HG03060 (cell line): ENCODE measurements around the gene TMEM269.

ENCODE experiments used
- ATAC-seq: cut with Tn5 transposase; IDR thresholded peaks from one replicate; pipeline ENCODE4 v1.9.1; 2021; ENCODE audit warnings: low read depth, moderate number of reproducible peaks; ENCODE audit not compliant: unreplicated experiment

Gene TMEM269

GRCh38 chr1:42784946-42785693 lies at the start of gene TMEM269:
Gene TMEM269, plus strand, starts transcription at chr1:42784991. Its CDS starts 4,903 bp downstream, at chr1:42789894.
- ATAC-seq, result no peak

- no peak for ATAC-seq
Observed at GRCh38 chr1:42735056-42735455, 49.7 kb upstream of the TMEM269 start.

GRCh38 chr1:42735477-42736105 lies 49.2 kb upstream of the TMEM269 start:
- no peak for ATAC-seq

DNA sequence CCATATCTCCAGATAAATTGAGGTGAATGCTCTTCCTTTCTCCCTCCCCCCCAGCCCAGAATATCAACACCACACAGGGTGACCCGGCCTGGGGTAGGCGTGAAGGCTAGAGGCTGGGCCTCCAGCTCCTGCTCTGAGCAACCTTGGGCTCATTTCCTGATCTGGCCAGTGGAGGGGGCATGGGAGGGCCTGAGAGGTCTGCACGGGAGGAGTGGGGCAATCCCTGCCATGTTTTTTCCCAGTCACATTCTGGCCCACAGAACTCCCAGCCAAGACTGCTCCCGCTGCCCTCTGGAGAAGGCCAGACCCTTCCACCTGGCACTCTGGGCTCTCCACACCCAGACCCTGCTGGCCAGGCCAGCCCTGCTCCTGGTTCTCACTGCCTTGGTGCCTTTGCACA lies 48.6 kb upstream of the TMEM269 start:
- no peak for ATAC-seq

- no peak for ATAC-seq
Observed at GRCh38 chr1:42736571-42737200, 48.1 kb upstream of the TMEM269 start.

DNA sequence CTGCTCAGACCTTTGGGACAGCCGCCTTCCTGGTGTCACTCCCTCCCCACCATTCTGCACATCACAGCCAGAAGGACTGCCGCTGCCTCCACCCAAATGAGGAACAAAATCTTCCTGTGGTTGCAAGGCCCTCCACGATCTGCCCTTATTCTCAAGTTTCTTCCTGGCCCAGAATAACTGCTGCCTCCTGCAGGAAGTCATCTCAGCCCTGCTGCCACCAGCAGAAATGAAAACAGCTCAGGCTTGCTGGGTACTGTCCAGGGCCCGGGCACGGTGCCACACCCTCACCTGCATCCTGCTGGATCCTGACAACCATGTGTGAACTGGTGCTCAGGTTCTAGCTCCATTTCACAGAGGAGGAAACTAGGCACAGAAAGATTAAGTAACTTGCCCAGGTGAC lies 47.5 kb upstream of the TMEM269 start:
- no peak for ATAC-seq

- ATAC-seq, result no peak
Observed at GRCh38 chr1:42737986-42738677, 46.7 kb upstream of the TMEM269 start.

- no peak for ATAC-seq
Observed at GRCh38 chr1:42738678-42739226, 46.0 kb upstream of the TMEM269 start.

DNA sequence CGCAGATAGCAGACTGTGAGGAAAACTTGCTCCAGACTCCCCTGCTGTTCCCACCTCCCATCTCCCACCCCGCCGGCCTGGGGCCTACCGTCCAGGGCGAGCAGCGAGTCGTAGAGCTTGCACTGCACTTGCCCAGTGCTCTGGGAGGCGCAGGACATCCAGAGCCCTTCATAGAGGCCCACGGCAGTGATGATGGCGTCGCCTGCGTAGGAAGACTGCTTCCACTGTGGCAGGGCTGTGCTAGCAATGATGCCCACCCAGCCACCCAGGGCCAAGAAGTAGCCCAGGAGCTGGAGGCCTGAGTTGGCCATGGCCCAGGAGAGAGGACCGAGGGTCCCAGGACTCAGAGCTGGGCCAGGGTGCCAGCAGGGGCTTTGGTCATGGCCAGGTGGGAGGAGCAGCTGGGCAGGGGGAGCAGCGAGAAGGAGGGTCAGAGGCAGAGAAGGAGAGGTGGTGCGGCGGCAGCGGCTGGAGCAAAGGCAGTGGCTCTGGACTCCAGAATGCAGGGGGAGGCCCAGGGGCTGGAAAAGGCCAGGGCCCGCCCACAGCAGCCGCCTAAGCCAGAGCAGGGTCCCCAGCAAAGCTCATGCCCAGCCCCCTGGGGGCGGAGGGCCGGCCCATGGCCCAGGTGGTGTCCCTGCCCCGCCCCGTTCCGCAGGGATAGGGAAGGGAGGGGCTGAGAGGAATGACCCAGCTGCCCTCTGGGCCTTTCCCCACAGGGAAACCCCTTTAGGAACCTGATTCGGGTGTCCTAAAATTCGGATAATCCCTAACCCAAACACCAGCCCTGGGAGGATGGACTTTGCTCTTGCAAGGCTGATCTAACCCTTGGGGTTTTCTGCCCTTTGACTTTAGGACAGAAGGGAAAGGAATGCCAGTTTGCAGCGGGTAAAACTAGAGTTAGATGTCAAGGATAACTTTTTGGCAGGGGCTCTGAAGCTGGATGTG lies 44.8 kb upstream of the TMEM269 start, which contains the start of gene CLDN19:
CLDN19 (minus strand) TSS at position 484 of the 948 bp plus-strand sequence; CDS start at position 311, 173 bp downstream.
- ATAC-seq, result no peak

- no peak for ATAC-seq
Observed at GRCh38 chr1:42740851-42741580, 43.8 kb upstream of the TMEM269 start.

GRCh38 chr1:42741706-42742105 lies 43.1 kb upstream of the TMEM269 start:
- no peak for ATAC-seq

GRCh38 chr1:42742141-42742540 lies 42.6 kb upstream of the TMEM269 start:
- ATAC-seq, result no peak

DNA sequence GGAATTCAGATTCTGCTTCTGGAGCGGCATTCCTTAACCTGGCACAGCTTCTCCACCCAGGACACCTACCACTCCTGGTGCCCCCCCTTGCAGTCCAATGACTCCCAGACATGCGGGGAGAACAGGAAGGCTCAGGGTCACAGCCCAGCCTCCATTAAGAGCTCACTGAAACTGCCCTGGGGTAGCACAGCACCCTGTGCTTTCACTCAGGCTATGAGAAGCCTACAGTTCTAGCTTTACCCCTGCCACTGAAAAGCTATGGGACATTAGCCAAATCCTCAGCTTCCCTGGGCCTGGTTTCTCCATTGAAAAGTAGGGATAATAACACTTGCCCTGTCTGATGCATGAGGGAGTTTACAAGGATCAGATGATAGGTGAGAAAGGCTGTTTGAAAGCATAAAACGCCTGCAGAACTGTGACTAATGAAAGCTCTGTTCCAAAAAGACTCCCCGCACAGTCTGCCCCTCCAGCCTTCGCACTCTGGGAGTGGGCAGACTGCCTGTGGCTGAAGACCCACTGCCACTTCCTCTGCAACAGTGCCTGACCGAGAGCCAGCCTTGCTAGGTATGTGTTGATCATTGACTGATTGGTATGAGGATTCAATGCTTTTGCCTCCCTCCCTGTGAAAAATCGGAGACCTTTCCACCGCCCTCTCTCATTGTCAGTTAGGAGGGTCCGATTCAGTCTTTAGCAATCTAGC lies 42.0 kb upstream of the TMEM269 start:
- ATAC-seq, result no peak

DNA sequence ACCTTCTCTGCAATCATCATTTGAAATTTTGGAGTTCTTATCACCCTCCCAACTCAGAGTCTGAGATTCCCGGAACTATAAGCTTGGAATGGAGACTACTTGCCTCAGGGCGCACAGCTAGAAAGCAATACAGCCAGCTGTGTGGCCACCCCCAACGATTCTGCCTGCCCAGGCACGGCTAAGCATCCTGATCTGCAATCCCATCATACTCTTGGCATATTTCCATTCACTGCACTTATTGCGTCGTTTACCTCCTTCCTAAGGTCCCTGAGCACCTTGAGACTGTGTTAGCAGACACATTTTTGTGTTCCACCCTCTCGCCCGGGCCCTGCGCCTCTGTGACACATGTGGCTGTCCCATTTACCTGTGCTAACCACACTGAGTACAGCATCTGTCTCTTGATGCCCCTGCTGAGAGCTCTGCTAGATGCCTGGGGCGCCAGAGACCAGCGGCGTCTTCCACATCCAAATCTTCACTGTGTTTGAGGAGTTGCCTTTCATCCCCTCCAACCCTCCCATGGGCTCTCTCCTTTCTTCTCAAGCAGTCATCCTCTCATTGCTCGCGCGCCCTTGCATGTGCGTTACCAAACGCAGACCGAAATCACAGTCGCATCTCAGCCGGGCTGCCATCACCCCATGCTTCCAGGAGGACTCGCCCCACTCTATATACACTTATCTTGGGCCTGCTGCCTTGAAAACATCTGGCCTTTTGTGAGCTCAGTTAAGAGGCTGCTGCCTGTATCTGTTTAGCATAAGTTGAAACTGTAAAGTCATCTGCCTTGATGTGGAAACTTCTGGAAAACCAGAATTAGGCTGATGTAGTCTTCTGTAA lies 41.3 kb upstream of the TMEM269 start:
- no peak for ATAC-seq

- no peak for ATAC-seq
Observed at GRCh38 chr1:42744148-42744413, 40.7 kb upstream of the TMEM269 start.

- no peak for ATAC-seq
Observed at GRCh38 chr1:42745851-42746250, 38.9 kb upstream of the TMEM269 start.

DNA sequence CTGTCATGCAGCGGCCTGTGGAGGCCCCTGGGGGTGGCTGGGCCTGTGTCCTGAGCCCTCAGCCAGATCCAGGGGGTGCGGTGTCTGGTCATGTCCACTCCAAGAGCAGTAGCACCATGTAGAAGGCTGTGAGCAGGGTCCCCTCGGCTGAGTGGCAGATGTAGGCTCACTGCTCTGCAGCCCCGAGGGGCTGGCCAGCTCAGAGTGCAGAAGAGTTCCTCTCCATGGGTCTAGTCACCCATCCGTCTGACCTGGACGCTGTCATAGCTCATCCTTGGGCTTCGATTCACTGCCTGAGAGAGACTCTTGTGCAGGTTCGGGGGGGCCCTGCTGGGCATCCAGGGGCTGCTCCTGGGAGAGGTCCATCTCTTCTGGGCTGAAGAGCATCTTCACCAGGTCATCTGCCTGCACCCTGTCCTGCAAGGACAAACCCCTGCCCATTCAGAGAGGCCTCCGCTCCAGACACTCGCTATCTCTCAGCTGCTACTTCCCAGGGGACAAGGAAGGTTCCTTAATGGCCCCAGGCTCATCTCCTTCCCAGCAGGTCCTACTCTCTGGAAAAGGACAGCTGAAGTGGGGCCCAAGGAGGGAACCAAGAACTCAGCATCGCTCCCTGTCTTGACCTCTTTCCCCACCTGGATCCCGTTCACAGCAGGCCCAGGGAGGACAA lies 38.2 kb upstream of the TMEM269 start:
- ATAC-seq, result no peak
